ENCODE measurements around the gene SETMAR.
"Not testable (repeated sequence)": the region's sequence is repeated elsewhere in the genome, so short reads cannot be mapped to it uniquely, and the experiment has no call there.

Gene SETMAR

DNA sequence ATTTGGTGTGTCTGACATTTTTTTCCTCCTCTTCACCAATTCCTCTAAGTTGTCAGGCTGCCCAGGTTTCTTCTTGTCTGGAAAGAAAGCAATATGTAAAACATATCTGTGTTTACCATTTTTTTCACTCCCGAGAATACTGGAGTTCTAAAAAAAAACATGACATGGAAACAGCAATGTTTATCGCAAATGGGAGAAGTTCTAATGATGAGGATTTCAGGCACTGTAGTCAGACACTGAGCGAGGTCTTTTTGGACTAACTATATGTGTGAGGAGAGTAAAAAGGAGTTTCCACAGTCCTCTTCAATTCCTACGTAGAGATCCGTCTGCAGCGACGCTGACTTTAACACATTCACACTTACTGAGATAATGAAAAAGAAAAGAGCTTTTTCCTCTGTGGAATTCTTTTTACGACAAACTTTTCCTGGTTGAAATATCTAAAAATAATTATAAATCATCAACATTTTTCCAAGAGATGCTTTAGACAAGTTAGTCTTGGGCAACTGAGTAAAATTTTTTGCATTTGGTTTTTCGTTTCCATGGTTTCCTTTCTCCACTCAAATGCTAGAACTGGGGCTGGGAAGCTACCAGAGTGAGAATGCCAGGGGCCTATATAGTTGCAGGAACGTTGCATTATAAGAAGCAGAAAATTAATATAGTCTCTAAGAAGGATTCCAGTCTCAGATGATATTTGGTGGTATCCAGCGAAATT is 8.4 kb upstream of the SETMAR start:
- DNase-seq, result no peak
- H3K27me3 ChIP-seq, result peaks cover 4% of the 10 kb centered on the region; the same call in 1 of the 2 replicates
- H3K4me1 ChIP-seq, result no peaks in the 10 kb centered on the region
- no peaks in the 10 kb centered on the region for H3K36me3 ChIP-seq
- H3K9me3 ChIP-seq, result no peaks in the 10 kb centered on the region
- TF ChIP-seq, protein P1, sequence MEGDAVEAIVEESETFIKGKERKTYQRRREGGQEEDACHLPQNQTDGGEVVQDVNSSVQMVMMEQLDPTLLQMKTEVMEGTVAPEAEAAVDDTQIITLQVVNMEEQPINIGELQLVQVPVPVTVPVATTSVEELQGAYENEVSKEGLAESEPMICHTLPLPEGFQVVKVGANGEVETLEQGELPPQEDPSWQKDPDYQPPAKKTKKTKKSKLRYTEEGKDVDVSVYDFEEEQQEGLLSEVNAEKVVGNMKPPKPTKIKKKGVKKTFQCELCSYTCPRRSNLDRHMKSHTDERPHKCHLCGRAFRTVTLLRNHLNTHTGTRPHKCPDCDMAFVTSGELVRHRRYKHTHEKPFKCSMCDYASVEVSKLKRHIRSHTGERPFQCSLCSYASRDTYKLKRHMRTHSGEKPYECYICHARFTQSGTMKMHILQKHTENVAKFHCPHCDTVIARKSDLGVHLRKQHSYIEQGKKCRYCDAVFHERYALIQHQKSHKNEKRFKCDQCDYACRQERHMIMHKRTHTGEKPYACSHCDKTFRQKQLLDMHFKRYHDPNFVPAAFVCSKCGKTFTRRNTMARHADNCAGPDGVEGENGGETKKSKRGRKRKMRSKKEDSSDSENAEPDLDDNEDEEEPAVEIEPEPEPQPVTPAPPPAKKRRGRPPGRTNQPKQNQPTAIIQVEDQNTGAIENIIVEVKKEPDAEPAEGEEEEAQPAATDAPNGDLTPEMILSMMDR (IDR thresholded peaks at IDR 0.05; ENCODE audit: low read depth, low read length), result no peak
- no peak overlapping the region for H3K4me3 ChIP-seq (ENCODE audit: low read depth, low read length)

DNA sequence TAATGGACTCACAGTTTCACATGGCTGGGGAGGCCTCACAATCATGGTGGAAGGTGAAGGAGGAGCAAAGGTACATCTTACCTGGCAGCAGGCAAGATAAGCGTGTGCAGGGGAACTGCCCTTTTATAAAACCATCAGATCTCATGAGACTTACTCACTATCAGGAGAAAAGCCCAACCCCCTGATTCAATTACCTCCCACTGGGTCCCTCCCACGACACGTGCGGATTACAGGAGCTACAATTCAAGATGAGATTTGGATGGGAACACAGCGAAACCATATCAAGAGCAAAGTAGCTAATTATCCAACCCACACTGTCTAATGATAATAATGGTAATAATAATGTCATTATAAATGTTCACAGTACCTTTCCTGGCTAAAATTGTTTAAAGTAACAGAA is 6.7 kb upstream of the SETMAR start:
- H3K27me3 ChIP-seq; DNase-seq; H3K36me3 ChIP-seq; H3K9me3 ChIP-seq; H3K4me3 ChIP-seq (ENCODE audit: low read depth, low read length); H3K4me1 ChIP-seq: not testable (repeated sequence)

DNA sequence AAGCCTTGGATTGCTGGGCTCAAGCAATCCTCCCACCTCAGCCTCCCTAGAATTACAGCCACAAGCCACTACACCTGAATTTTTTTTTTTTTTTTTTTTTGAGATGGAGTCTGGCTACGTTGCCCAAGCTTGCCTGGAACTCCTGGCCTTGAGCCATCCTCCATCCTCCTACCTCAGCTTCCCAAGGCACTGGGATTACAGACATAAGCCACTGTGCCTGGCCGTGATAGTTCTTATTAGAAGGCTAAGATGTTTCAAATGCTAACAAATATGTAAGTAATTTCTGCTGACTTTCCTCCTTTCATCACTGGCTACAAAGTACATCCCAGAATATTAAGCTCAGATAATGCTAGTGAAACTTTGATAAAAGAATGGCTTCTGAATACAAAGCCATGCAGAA is 5.7 kb upstream of the SETMAR start:
- H3K9me3 ChIP-seq, result no peaks in the 10 kb centered on the region
- H3K27me3 ChIP-seq, result no peaks in the 10 kb centered on the region
- no peak for DNase-seq
- H3K36me3 ChIP-seq, result no peaks in the 10 kb centered on the region
- TF ChIP-seq, protein P1 (IDR thresholded peaks at IDR 0.05; ENCODE audit: low read depth, low read length), result no peak
- no peaks in the 10 kb centered on the region for H3K4me1 ChIP-seq
- H3K4me3 ChIP-seq (ENCODE audit: low read depth, low read length), result no peak overlapping the region

DNA sequence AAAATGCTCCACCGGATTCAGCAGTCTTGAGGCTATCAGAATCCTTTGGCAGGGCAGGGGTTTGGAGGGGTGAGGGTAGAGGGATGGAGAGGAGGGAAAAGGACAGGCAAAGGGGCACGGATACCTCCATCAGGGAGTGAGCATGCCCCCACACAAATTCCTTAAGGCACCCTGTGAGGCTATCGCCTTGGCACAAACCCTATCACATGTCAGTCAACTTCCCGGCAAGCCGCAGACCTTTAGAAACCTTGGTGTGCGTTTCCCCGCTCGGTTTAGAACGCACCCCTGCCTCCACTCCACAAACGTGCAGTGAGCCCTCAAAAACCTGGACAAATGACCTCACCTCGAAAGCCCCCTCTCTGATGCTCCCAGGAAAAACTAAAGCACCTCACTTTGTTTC is 422 bp upstream of the SETMAR start:
- no peaks in the 10 kb centered on the region for H3K27me3 ChIP-seq
- no peaks in the 10 kb centered on the region for H3K36me3 ChIP-seq
- no peaks in the 10 kb centered on the region for H3K4me1 ChIP-seq
- TF ChIP-seq, protein P1 (IDR thresholded peaks at IDR 0.05; ENCODE audit: low read depth, low read length), result no peak
- H3K9me3 ChIP-seq, result no peaks in the 10 kb centered on the region
- DNase-seq, result no peak
- peak overlapping the region; percentile 66 for H3K4me3 ChIP-seq (ENCODE audit: low read depth, low read length)

DNA sequence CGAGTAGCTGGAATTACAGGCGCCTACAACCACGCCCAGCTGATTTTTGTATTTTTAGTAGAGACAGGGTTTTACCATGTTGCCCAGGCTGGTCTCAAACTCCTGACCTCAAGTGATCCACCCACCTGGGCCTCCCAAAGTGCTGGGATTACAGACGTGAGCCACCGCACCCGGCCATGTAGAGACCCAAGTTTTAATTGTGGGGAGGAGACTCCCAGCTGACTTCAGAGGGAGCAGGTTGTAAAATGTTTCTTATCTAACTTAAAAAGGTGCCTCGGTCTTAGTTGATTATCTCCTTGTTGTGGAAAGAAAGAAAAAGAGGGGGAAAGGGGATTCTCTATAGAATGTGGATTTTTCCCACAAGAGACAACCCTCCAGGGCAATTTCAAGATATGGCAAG is 2.0 kb downstream of the SETMAR start:
- H3K4me3 ChIP-seq (ENCODE audit: low read depth, low read length); H3K9me3 ChIP-seq; H3K27me3 ChIP-seq; DNase-seq; H3K36me3 ChIP-seq; H3K4me1 ChIP-seq: not testable (repeated sequence)

DNA sequence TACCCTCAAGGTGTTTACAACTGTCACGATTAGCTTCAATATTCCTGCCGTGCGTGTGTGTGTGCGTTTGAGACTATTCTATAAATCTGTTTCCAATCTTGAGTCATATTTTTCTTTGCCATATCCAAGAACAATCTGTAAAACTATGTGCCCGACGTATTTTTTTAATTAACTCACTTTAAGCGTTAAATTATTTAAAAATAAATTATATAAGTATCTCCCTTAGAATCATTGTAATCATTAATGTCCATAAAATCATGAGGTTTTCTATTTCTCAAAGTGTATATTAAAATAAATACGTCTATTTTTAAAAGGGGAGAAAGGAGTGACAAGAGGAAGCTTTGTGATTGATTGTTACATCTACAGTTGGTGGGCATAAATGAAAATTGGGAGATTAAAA is 2.9 kb downstream of the SETMAR start:
- Histone ChIP-seq H3K9me3 (no peaks in the 10 kb centered on the region), H3K36me3 (no peaks in the 10 kb centered on the region), H3K4me1 (no peaks in the 10 kb centered on the region), H3K27me3 (no peaks in the 10 kb centered on the region), H3K4me3 (ENCODE audit: low read depth, low read length) (no peak overlapping the region)
- no peak for DNase-seq
- TF ChIP-seq, protein P1 (IDR thresholded peaks at IDR 0.05; ENCODE audit: low read depth, low read length), result no peak

DNA sequence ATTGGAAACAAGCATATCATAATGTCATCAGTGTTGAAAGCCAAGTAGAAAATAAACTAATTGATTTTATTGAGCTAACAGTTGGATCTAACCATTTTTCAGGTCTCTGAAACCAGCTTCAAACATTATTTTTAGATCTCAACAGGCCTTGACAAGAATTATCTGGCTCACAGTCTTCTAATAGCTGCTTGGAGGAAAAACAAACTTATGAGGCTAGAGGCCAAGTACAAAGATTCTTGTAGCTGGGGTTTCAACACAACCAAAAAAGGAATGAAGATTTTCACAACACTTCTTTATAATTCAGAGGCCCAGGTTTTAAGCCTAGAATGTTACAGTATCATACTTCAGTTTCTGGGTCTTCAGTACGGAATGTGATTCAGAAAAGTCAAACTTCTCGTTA is 3.7 kb downstream of the SETMAR start:
- TF ChIP-seq, protein P1 (IDR thresholded peaks at IDR 0.05; ENCODE audit: low read depth, low read length), result no peak
- Histone ChIP-seq H3K4me3 (ENCODE audit: low read depth, low read length) (no peak overlapping the region), H3K36me3 (no peaks in the 10 kb centered on the region)

More for the DNA sequence above, 3.7 kb downstream of the SETMAR start:
- H3K4me1 ChIP-seq, result no peaks in the 10 kb centered on the region
- DNase-seq, result no peak
- H3K27me3 ChIP-seq, result no peaks in the 10 kb centered on the region
- no peaks in the 10 kb centered on the region for H3K9me3 ChIP-seq
